MM.1S (cell line): ENCODE data around the gene MACROD2.

ENCODE experiments used
- EZH2 ChIP-seq: fragments of 300-600 bp; sonication (generic); optimal IDR thresholded peaks from 2 replicates; pipeline ENCODE3; 2017; ENCODE audit warnings: low read depth, mild to moderate bottlenecking, antibody characterized with exemption, low read length, mixed read lengths
- EZH2phosphoT487 ChIP-seq: fragments of 300-600 bp; sonication (generic); IDR thresholded peaks from 2 replicates; pipeline ENCODE4 v1.6.1; 2018; ENCODE audit warnings: antibody characterized with exemption, low read length
- TF ChIP-seq, protein P1 (sequence below): fragments of 300-600 bp; sonication (generic); IDR thresholded peaks from 2 replicates; pipeline ENCODE4 v1.5.1; 2016; ENCODE audit warnings: antibody characterized with exemption, low read length, mixed read lengths

- TF ChIP-seq, protein P1, sequence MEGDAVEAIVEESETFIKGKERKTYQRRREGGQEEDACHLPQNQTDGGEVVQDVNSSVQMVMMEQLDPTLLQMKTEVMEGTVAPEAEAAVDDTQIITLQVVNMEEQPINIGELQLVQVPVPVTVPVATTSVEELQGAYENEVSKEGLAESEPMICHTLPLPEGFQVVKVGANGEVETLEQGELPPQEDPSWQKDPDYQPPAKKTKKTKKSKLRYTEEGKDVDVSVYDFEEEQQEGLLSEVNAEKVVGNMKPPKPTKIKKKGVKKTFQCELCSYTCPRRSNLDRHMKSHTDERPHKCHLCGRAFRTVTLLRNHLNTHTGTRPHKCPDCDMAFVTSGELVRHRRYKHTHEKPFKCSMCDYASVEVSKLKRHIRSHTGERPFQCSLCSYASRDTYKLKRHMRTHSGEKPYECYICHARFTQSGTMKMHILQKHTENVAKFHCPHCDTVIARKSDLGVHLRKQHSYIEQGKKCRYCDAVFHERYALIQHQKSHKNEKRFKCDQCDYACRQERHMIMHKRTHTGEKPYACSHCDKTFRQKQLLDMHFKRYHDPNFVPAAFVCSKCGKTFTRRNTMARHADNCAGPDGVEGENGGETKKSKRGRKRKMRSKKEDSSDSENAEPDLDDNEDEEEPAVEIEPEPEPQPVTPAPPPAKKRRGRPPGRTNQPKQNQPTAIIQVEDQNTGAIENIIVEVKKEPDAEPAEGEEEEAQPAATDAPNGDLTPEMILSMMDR, result no peak
- TF ChIP-seq EZH2phosphoT487 (no peak), EZH2 (no peak)
Measured at GRCh38 chr20:14631011-14631410, 635.7 kb downstream of the MACROD2 start.
